ENCODE results near the gene MTMR4.
A peak's percentile ranks its signal among the peaks of the same experiment; 100 is the strongest.
"Not testable (repeated sequence)": the region's sequence is repeated elsewhere in the genome, so short reads cannot be mapped to it uniquely, and the experiment has no call there.

The MTMR4 gene

GRCh38 chr17:58491510-58492045 lies 22.9 kb downstream of the MTMR4 start:
- no peak for DNase-seq

- DNase-seq: no peak
Observed at GRCh38 chr17:58488428-58488890, 26.0 kb downstream of the MTMR4 start.

- no peak for DNase-seq
Observed at GRCh38 chr17:58487589-58488427, 26.6 kb downstream of the MTMR4 start, which contains the start of gene HSF5. Gene HSF5 (minus strand): TSS chr17:58488408. CDS start chr17:58488274, 134 bp downstream.

- no peak for DNase-seq
Observed at GRCh38 chr17:58484600-58484999, 29.8 kb downstream of the MTMR4 start.

- not testable (repeated sequence) for DNase-seq
Observed at GRCh38 chr17:58481798-58482197, 32.6 kb downstream of the MTMR4 start.

GRCh38 chr17:58480090-58480489 lies 34.3 kb downstream of the MTMR4 start:
- no peak for DNase-seq

- DNase-seq: no peak
Observed at GRCh38 chr17:58476812-58477211, 37.6 kb downstream of the MTMR4 start.

- DNase-seq: no peak
Observed at GRCh38 chr17:58475985-58476384, 38.5 kb downstream of the MTMR4 start.

- DNase-seq: no peak
Observed at GRCh38 chr17:58470356-58470755, 44.1 kb downstream of the MTMR4 start.

GRCh38 chr17:58468944-58469343 lies 45.5 kb downstream of the MTMR4 start:
- no peak for DNase-seq

GRCh38 chr17:58455491-58455890 lies 58.9 kb downstream of the MTMR4 start:
- DNase-seq: no peak

- no peak for DNase-seq
Observed at GRCh38 chr17:58452738-58453137, 61.7 kb downstream of the MTMR4 start.

- peak; percentile 11 for DNase-seq
Observed at GRCh38 chr17:58447039-58447975, 67.1 kb downstream of the MTMR4 start.

- DNase-seq: no peak
Observed at GRCh38 chr17:58446086-58446485, 68.4 kb downstream of the MTMR4 start.
